PFSK-1 (cell line): ENCODE measurements around the gene CBX8.

Experiments used
- FOXP2 ChIP-seq: optimal IDR thresholded peaks from 2 replicates; pipeline ENCODE3; 2011; ENCODE audit warnings: borderline replicate concordance, control low read depth, inconsistent platforms; ENCODE audit not compliant: insufficient read depth; ENCODE audit errors: extremely low read length, extremely low read depth
- POLR2AphosphoS5 ChIP-seq: IDR thresholded peaks from 2 replicates; pipeline ENCODE4 v1.6.1; 2012; ENCODE audit warnings: low read depth, mild to moderate bottlenecking, control low read depth, low read length, moderate library complexity
- SIN3A ChIP-seq: IDR thresholded peaks from 2 replicates; pipeline ENCODE4 v1.6.1; 2012; ENCODE audit warnings: mild to moderate bottlenecking, low read length, moderate library complexity, borderline replicate concordance; ENCODE audit not compliant: insufficient read depth
- TAF1 ChIP-seq: IDR thresholded peaks from 2 replicates; pipeline ENCODE4 v1.6.1; 2012; ENCODE audit warnings: low read length, control low read depth, borderline replicate concordance; ENCODE audit not compliant: insufficient read depth
- TF ChIP-seq, protein P1 (sequence below), 2 experiments: IDR thresholded peaks; 2 replicates each; pipeline versions ENCODE4 v1.6.1 to v1.8.0; 2011 to 2012; ENCODE audit warnings: low read depth in 2 of 2, low read length in 2 of 2, control low read depth in 1 of 2, inconsistent platforms in 1 of 2, mild to moderate bottlenecking in 1 of 2, moderate library complexity in 1 of 2; ENCODE audit not compliant: insufficient read depth in 1 of 2

The CBX8 gene

DNA sequence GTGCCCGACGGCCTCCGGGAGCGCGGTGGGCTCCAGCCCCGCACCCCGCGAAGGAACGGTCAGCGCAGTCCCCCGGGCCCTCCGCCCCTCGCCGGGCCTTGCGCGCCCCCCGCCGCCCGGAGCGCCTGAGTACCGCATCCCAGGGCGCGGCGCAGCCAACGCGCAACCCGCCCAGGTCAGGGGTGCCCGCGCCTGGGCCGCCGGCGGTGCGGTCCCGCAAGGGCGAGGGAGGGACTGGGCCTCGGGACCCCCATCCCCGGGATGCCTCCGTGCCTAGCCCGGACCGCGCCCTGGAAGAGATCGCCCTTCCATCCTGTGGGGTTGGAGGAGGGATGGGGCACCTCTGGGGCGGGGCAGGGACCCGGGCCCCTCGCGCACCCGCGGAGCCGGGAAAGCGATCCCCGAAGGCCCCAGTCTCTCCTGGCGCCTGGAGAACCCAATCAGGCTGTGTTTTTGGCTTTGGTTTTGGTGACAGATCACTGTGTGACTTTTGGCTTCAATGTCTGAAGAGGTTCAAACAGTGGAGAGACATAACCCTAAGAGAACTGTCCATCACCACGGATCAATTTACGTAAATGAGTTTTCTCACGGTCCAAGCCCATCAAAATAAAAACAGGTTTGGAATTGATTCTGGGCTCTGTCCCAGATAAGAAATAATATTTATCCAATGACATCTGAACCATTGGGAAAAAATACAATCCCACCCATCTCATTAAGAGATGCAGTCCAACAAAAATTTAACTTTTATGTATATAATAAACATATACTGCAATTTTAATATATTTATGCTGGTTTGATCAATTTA is 48.4 kb downstream of the CBX8 start:
- TF ChIP-seq POLR2AphosphoS5 (no peak), FOXP2 (no peak), SIN3A (no peak), TAF1 (no peak)
- TF ChIP-seq, protein P1, sequence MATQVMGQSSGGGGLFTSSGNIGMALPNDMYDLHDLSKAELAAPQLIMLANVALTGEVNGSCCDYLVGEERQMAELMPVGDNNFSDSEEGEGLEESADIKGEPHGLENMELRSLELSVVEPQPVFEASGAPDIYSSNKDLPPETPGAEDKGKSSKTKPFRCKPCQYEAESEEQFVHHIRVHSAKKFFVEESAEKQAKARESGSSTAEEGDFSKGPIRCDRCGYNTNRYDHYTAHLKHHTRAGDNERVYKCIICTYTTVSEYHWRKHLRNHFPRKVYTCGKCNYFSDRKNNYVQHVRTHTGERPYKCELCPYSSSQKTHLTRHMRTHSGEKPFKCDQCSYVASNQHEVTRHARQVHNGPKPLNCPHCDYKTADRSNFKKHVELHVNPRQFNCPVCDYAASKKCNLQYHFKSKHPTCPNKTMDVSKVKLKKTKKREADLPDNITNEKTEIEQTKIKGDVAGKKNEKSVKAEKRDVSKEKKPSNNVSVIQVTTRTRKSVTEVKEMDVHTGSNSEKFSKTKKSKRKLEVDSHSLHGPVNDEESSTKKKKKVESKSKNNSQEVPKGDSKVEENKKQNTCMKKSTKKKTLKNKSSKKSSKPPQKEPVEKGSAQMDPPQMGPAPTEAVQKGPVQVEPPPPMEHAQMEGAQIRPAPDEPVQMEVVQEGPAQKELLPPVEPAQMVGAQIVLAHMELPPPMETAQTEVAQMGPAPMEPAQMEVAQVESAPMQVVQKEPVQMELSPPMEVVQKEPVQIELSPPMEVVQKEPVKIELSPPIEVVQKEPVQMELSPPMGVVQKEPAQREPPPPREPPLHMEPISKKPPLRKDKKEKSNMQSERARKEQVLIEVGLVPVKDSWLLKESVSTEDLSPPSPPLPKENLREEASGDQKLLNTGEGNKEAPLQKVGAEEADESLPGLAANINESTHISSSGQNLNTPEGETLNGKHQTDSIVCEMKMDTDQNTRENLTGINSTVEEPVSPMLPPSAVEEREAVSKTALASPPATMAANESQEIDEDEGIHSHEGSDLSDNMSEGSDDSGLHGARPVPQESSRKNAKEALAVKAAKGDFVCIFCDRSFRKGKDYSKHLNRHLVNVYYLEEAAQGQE (IDR thresholded peaks at IDR 0.05; ENCODE audit: insufficient read depth in 1 of 2, low read depth in 2 of 2, low read length in 2 of 2), result no peak

DNA sequence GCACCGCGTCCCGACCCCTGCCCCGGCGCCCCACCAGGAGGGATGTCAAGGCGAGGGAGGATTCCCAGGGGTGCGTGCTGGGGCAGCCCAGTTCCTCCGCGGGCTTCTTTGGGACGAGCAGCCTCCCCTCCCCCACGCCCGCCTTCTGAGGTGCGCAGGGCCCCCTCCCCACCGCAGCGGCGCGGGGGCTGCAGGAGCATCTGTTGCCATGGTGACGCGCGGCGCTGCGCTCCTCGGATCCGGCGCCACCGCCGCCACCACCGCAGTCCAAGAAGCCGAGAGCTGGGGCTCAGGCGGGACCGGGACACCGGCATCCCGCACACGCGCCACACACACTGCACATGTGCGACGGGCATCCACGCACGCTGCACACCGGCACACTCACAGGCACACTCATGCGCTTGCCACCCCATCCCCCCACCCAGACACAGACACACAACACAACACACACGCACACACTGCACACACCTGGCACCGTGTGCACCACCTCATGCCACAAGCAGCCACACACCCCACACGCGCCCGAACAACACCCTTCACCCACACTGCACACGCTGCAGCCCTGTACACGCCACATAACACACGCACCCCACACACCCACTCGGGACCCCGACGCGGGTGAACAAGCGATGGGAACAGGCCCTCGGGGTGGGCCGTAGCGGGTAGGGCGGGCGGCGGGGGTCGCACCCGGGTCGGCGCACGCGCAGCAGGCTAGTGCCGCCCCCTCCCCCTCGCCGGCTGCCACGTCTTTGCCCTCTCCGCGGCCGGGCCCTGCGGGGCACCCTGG is 49.2 kb downstream of the CBX8 start:
- no peak for TF ChIP-seq FOXP2
- no peak for TF ChIP-seq POLR2AphosphoS5
- TF ChIP-seq SIN3A, result no peak
- TF ChIP-seq TAF1, result no peak
- TF ChIP-seq, protein P1 (IDR thresholded peaks at IDR 0.05; ENCODE audit: insufficient read depth in 1 of 2, low read depth in 2 of 2, low read length in 2 of 2), result no peak

DNA sequence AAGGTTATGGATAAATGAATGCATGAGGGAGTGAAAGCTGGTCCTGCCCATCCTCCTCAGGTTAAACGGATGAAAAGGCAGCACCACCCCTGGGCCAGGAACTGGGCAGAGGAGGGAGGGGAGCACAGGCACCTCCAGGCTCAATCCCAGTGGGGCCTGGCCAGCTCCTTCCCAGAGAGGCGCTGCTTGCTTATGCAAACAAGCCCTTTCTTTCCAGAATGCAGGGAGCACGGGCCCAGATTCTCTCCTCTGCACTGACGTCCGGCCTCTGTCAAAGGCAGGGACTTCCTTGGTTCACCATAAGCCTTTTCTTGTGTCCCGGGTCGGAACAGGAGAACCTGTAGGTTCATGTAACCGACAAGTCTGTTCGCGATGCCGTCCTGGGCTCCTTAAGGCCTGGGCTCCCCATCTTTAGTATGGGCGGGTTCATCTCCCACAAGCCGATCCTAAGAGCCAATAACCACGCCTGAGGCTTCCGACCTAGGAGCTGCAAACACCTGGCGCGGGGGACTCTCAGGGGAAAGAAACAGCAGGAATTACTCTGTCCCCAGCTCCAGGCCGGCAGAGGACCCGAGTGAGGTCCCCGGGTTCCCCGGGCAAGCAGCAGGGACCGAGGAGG is 49.9 kb downstream of the CBX8 start:
- TF ChIP-seq FOXP2 (no peak), TAF1 (no peak), POLR2AphosphoS5 (no peak), SIN3A (no peak)
- TF ChIP-seq, protein P1 (IDR thresholded peaks at IDR 0.05; ENCODE audit: insufficient read depth in 1 of 2, low read depth in 2 of 2, low read length in 2 of 2), result no peak

DNA sequence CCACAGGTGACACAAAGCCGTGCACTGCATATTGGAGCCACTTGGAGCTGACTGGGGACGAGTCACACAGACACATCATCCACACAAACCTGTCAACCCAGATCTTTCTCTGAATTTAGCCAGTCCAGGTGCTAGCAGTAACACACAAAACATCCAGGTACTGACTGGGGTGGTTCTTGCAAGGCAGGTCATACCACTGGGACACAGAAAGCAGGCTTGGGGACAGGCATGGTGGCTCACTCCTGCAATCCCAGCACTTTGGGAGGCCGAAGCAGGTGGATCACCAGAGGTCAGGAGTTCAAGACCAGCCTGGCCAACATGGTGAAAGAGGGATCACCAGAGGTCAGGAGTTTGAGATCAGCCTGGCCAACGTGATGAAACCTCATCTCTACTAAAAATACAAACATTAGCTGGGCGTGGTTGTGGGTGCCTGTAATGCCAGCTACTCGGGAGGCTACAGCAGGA is 51.2 kb downstream of the CBX8 start:
- TF ChIP-seq SIN3A, result no peak
- no peak for TF ChIP-seq FOXP2
- no peak for TF ChIP-seq TAF1
- no peak for TF ChIP-seq POLR2AphosphoS5
- TF ChIP-seq, protein P1 (IDR thresholded peaks at IDR 0.05; ENCODE audit: insufficient read depth in 1 of 2, low read depth in 2 of 2, low read length in 2 of 2), result no peak
